ENCODE measurements around the gene JSRP1. TPM values are rescaled to one million over a fixed set of nuclear protein-coding genes. Genes with fewer than 3 reads are reported as not detected.

Gene JSRP1
- total RNA-seq, 1 donor, result 0.72 TPM

DNA sequence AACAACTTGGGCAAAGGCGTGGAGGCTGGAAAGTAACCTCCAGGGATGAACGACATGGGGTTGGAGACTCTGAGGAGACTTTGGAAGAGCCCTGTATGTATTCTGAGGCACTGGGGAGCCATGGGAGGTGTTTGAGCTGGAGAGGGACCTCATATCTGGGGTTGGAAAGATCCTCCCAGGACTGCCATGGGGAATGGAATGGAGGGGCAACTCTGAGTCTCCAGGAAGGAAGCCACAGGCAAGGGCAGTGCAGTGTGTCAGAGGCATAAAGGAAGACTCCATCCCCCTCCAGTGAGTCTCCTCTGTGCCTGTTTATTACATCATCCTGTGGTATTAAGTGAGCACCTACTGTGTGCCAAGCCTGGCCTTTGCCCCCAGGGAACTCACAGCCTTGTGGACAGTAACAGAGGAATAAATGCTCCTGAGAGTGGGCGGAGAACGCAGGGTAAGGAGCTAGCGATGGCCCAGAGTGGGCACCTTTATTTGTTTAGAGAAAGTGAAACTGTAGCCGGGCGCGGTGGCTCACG, 18.0 kb upstream of the JSRP1 start:
- H3K27ac ChIP-seq (ENCODE audit: low read depth, low read length), result peak overlapping the region; percentile 36
- no peaks in the 10 kb centered on the region for H3K9me3 ChIP-seq (ENCODE audit: low read depth, low read length)
- peaks cover 68% of the 10 kb centered on the region for H4K20me1 ChIP-seq (ENCODE audit: insufficient read depth, low read length)
- TF ChIP-seq, protein P1, sequence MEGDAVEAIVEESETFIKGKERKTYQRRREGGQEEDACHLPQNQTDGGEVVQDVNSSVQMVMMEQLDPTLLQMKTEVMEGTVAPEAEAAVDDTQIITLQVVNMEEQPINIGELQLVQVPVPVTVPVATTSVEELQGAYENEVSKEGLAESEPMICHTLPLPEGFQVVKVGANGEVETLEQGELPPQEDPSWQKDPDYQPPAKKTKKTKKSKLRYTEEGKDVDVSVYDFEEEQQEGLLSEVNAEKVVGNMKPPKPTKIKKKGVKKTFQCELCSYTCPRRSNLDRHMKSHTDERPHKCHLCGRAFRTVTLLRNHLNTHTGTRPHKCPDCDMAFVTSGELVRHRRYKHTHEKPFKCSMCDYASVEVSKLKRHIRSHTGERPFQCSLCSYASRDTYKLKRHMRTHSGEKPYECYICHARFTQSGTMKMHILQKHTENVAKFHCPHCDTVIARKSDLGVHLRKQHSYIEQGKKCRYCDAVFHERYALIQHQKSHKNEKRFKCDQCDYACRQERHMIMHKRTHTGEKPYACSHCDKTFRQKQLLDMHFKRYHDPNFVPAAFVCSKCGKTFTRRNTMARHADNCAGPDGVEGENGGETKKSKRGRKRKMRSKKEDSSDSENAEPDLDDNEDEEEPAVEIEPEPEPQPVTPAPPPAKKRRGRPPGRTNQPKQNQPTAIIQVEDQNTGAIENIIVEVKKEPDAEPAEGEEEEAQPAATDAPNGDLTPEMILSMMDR (IDR thresholded peaks at IDR 0.05; ENCODE audit: extremely low read depth, low read depth, low read length), result no peak
- H3K27me3 ChIP-seq (ENCODE audit: insufficient read depth, low read length), result no peaks in the 10 kb centered on the region
- H3K79me2 ChIP-seq (ENCODE audit: insufficient read depth, low read length), result peaks cover 75% of the 10 kb centered on the region
- H3K4me1 ChIP-seq (ENCODE audit: insufficient read depth, low read length), result peaks cover 18% of the 10 kb centered on the region
- no peak overlapping the region for H2AFZ ChIP-seq (ENCODE audit: low read length)
- H3K4me3 ChIP-seq (ENCODE audit: insufficient read depth, low read length), result peak overlapping the region; percentile 46
- H3K4me2 ChIP-seq (ENCODE audit: insufficient read depth, low read length), result peak overlapping the region; percentile 91
- H3K36me3 ChIP-seq (ENCODE audit: insufficient read depth, low read length), result peaks cover 31% of the 10 kb centered on the region
- DNase-seq (ENCODE audit: insufficient read length, low spot score, missing footprints), result peak; percentile 80

GRCh38 chr19:2273356-2274184, 17.4 kb upstream of the JSRP1 start:
- Histone ChIP-seq H3K4me1 (ENCODE audit: insufficient read depth, low read length) (peaks cover 21% of the 10 kb centered on the region), H3K79me2 (ENCODE audit: insufficient read depth, low read length) (peaks cover 73% of the 10 kb centered on the region), H3K9me3 (ENCODE audit: low read depth, low read length) (no peaks in the 10 kb centered on the region), H2AFZ (ENCODE audit: low read length) (no peak overlapping the region), H3K4me3 (ENCODE audit: insufficient read depth, low read length) (peak overlapping the region; percentile 48), H3K4me2 (ENCODE audit: insufficient read depth, low read length) (peak overlapping the region; percentile 91), H3K27me3 (ENCODE audit: insufficient read depth, low read length) (no peaks in the 10 kb centered on the region), H3K36me3 (ENCODE audit: insufficient read depth, low read length) (peaks cover 31% of the 10 kb centered on the region), H3K27ac (ENCODE audit: low read depth, low read length) (peak overlapping the region; percentile 51), H4K20me1 (ENCODE audit: insufficient read depth, low read length) (peaks cover 62% of the 10 kb centered on the region)
- TF ChIP-seq, protein P1 (IDR thresholded peaks at IDR 0.05; ENCODE audit: extremely low read depth, low read depth, low read length), result peak; percentile 84
- peak; percentile 99 for DNase-seq (ENCODE audit: insufficient read length, low spot score, missing footprints)

DNA sequence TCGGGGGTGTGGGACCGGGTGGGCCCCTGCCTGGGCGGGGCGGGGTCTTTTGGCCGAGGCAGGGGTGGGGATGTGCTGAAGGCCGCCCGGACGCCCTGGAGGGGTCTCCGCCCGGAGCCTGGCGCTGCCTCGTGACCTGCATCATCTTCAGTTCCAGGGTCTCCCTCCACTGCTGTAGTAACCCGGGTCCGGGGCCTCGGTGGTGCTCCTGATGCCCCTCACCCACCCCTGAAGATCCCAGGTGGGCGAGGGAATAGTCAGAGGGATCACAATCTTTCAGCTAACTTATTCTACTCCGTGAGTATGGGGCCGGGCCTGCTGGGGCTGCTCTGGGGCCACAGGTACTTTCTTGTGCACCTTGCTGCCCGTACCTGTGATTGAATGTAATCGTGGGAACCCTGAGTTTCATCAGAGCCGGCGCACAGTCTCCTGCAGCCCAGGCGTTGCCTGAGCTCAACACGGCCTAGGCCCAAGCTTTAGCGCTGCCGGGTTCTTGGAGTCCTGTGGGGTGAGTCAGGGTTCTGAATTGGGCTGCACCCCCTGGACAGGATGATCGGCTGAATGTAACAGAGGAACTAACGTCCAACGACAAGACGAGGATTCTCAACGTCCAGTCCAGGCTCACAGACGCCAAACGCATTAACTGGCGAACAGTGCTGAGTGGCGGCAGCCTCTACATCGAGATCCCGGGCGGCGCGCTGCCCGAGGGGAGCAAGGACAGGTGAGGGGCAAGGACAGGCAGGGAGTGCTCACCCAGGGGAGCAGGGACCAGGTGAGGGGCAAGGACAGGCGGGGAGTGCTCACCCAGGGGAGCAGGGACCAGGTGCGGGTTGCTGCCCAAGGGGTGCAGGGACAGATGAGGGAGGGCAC, 15.3 kb upstream of the JSRP1 start:
- H3K79me2 ChIP-seq (ENCODE audit: insufficient read depth, low read length), result peaks cover 69% of the 10 kb centered on the region

More for the DNA sequence above, 15.3 kb upstream of the JSRP1 start:
- H3K4me2 ChIP-seq (ENCODE audit: insufficient read depth, low read length), result peak overlapping the region; percentile 91
- H3K27ac ChIP-seq (ENCODE audit: low read depth, low read length), result peak overlapping the region; percentile 75
- no peaks in the 10 kb centered on the region for H3K27me3 ChIP-seq (ENCODE audit: insufficient read depth, low read length)
- H3K4me3 ChIP-seq (ENCODE audit: insufficient read depth, low read length), result peak overlapping the region; percentile 98
- DNase-seq (ENCODE audit: insufficient read length, low spot score, missing footprints), result peak; percentile 99
- H3K4me1 ChIP-seq (ENCODE audit: insufficient read depth, low read length), result peaks cover 30% of the 10 kb centered on the region
- no peaks in the 10 kb centered on the region for H3K9me3 ChIP-seq (ENCODE audit: low read depth, low read length)
- peaks cover 52% of the 10 kb centered on the region for H4K20me1 ChIP-seq (ENCODE audit: insufficient read depth, low read length)
- H3K36me3 ChIP-seq (ENCODE audit: insufficient read depth, low read length), result peaks cover 31% of the 10 kb centered on the region
- no peak overlapping the region for H2AFZ ChIP-seq (ENCODE audit: low read length)
- TF ChIP-seq, protein P1 (IDR thresholded peaks at IDR 0.05; ENCODE audit: extremely low read depth, low read depth, low read length), result no peak
